ENCODE data around the gene MGAT3.
"Not testable (repeated sequence)": the region's sequence is repeated elsewhere in the genome, so short reads cannot be mapped to it uniquely, and the experiment has no call there.

GRCh38 chr22:39521106-39521885 lies 64.5 kb downstream of the MGAT3 start:
- TF ChIP-seq FOSL1 (IDR thresholded peaks at IDR 0.05; ENCODE audit: low read depth); CTCF (IDR thresholded peaks at IDR 0.05 in 2 of 3, conservative IDR thresholded peaks at IDR 0.05 in 1 of 3; ENCODE audit: borderline replicate concordance in 1 of 3, insufficient read depth in 1 of 3, low read depth in 2 of 3, low read length in 2 of 3); POLR2A (IDR thresholded peaks at IDR 0.05; ENCODE audit: borderline replicate concordance, extremely low read depth, insufficient read depth, insufficient read length); CEBPB (IDR thresholded peaks at IDR 0.05; ENCODE audit: low read depth); EZH2 (IDR thresholded peaks at IDR 0.05); YY1 (IDR thresholded peaks at IDR 0.05; ENCODE audit: extremely low read depth, insufficient replicate concordance, low read depth, low read length): not testable (repeated sequence)
- peak; percentile 58 for TF ChIP-seq POLR2AphosphoS5 (IDR thresholded peaks at IDR 0.05; ENCODE audit: low read depth, low read length)
- TF ChIP-seq, protein P1, sequence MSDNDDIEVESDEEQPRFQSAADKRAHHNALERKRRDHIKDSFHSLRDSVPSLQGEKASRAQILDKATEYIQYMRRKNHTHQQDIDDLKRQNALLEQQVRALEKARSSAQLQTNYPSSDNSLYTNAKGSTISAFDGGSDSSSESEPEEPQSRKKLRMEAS (IDR thresholded peaks at IDR 0.05), result not testable (repeated sequence)

Measured in HCT116 (cell line).